NT2/D1 (cell line): ENCODE measurements around the gene RABGAP1.

Experiments used
- YY1 ChIP-seq: IDR thresholded peaks from 2 replicates; pipeline ENCODE4 v1.6.1; 2011; ENCODE audit not compliant: insufficient read length, insufficient read depth
- ZNF274 ChIP-seq: IDR thresholded peaks from 2 replicates; pipeline ENCODE4 v1.6.1; 2011; ENCODE audit warnings: mild to moderate bottlenecking, low read depth, low read length

- TF ChIP-seq YY1 (no peak), ZNF274 (no peak)
Measured at GRCh38 chr9:123085916-123086315, 145.1 kb downstream of the RABGAP1 start.
